ENCODE data around the gene INSR.

INSR gene

DNA sequence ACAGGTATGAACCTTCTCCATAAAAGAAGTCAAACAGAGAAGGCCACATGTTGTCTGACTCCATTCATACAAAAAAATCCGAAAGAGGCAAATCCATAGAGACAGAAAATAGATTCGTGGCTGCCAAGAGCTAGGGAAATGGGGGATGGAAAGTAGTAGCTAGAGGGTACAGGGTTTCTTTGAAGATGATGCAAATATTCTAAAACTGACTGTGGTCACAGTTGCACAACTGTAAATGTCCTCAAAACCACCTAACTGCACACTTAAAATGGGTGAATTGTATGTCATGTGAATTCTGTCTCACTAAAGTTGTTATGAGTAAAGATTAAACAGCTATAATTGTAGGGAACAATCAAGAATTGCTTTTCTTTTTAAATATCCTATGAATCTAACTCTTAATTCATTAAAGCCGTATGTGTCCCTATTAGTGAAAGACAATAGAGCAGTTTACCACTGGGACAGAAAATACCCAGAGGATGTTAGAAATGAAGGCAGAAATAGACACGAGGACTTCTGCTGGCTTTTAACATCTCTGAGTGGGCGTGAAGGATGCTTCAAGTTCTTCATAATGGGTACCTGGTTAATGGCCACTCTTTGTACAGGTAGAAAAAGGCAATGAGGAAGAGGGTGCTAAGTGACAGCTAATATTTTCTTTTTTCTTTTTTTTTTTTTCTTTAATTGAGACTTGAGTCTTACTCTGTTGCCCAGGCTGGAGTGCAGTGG is 21.2 kb downstream of the INSR start:
- TF ChIP-seq, protein P1, sequence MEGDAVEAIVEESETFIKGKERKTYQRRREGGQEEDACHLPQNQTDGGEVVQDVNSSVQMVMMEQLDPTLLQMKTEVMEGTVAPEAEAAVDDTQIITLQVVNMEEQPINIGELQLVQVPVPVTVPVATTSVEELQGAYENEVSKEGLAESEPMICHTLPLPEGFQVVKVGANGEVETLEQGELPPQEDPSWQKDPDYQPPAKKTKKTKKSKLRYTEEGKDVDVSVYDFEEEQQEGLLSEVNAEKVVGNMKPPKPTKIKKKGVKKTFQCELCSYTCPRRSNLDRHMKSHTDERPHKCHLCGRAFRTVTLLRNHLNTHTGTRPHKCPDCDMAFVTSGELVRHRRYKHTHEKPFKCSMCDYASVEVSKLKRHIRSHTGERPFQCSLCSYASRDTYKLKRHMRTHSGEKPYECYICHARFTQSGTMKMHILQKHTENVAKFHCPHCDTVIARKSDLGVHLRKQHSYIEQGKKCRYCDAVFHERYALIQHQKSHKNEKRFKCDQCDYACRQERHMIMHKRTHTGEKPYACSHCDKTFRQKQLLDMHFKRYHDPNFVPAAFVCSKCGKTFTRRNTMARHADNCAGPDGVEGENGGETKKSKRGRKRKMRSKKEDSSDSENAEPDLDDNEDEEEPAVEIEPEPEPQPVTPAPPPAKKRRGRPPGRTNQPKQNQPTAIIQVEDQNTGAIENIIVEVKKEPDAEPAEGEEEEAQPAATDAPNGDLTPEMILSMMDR (IDR thresholded peaks at IDR 0.05) = no peak
- H3K27me3 ChIP-seq (ENCODE audit: control insufficient read depth, insufficient read depth, low read length) = no peaks in the 10 kb centered on the region
- H3K79me2 ChIP-seq = peaks cover 16% of the 10 kb centered on the region
- no peak overlapping the region for H2AFZ ChIP-seq
- no peaks in the 10 kb centered on the region for H3K4me1 ChIP-seq
- H3K27ac ChIP-seq = no peak overlapping the region
- no peak overlapping the region for H3K9ac ChIP-seq
- no peak overlapping the region for H3K4me3 ChIP-seq (ENCODE audit: low read depth, low read length)
- no peak overlapping the region for H3K4me2 ChIP-seq (ENCODE audit: low read length)
- H3K9me3 ChIP-seq (ENCODE audit: control insufficient read depth, low read length) = no peaks in the 10 kb centered on the region
- H3K36me3 ChIP-seq (ENCODE audit: control insufficient read depth, insufficient read depth, low read length) = no peaks in the 10 kb centered on the region

DNA sequence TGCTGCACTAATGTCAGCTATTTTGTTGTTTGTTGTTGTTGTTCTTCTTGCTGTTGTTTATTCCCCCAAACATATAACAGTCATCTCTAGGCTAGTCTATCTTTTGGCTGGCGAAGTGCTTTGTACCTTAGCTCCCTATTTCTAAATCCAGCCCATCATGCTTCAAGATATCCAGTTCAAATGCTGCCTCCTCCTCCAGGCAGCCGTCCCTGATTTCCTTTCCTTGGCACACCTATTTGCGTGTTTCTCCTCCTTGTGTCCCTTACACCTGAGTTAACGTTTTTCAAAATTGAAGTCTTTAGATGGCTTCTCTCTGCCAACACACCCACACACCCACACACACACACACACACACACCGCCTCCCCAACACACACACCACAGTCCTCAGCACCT is 25.5 kb downstream of the INSR start:
- TF ChIP-seq, protein P1 (IDR thresholded peaks at IDR 0.05) = no peak
- H3K4me1 ChIP-seq = no peaks in the 10 kb centered on the region
- H3K79me2 ChIP-seq = peaks cover 21% of the 10 kb centered on the region
- no peaks in the 10 kb centered on the region for H3K9me3 ChIP-seq (ENCODE audit: control insufficient read depth, low read length)
- H3K4me3 ChIP-seq (ENCODE audit: low read depth, low read length) = no peak overlapping the region
- H3K4me2 ChIP-seq (ENCODE audit: low read length) = no peak overlapping the region
- H3K27ac ChIP-seq = no peak overlapping the region
- no peak overlapping the region for H2AFZ ChIP-seq
- H3K9ac ChIP-seq = no peak overlapping the region
- no peaks in the 10 kb centered on the region for H3K36me3 ChIP-seq (ENCODE audit: control insufficient read depth, insufficient read depth, low read length)
- H3K27me3 ChIP-seq (ENCODE audit: control insufficient read depth, insufficient read depth, low read length) = no peaks in the 10 kb centered on the region

DNA sequence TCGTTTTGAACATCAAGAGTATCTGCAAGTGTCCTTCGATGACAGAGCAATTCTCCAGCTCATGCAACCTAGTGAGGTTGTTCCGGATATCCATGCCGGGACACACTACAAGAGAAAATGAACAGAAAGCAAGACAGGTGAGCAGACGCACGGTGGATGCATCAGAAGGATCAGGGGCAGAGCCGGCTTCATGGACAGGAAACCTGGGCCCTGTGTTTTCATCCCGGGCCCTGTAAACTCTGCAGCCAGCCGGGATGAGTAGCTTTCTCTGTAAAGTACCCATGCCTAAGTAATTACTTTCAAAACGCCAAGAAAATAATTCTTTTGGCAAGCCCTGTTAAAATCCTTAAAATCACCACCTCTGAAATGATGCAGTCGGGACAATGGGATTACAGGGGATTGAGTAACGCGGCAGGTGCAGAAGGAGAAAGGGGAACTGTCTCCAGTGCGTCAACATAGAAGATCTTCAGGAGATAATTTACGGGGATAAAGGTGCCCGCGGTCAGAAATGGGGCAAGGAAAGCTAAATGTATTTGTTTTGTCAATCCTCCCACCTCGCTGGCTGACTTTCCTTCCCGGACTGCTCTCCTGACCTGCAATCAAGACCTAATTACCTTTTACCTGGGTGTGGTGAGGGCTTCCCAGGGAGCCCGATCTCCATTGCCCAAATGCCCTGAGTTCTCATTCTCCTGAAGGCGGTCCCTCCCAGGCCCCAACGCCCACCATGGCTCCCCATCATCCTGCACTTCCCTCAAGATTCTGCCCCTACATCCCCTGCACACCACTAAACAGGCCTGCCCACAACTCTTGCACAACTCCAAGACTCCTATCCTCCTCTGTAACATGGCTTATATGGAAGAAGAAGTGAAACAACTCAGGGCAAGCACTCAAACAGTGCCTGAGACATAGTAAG is 26.2 kb downstream of the INSR start:
- H3K4me1 ChIP-seq = no peaks in the 10 kb centered on the region
- no peaks in the 10 kb centered on the region for H3K9me3 ChIP-seq (ENCODE audit: control insufficient read depth, low read length)
- H2AFZ ChIP-seq = no peak overlapping the region
- TF ChIP-seq, protein P1 (IDR thresholded peaks at IDR 0.05) = no peak
- no peak overlapping the region for H3K9ac ChIP-seq
- no peak overlapping the region for H3K4me2 ChIP-seq (ENCODE audit: low read length)
- no peak overlapping the region for H3K27ac ChIP-seq
- no peaks in the 10 kb centered on the region for H3K36me3 ChIP-seq (ENCODE audit: control insufficient read depth, insufficient read depth, low read length)
- H3K79me2 ChIP-seq = peaks cover 21% of the 10 kb centered on the region
- no peaks in the 10 kb centered on the region for H3K27me3 ChIP-seq (ENCODE audit: control insufficient read depth, insufficient read depth, low read length)
- H3K4me3 ChIP-seq (ENCODE audit: low read depth, low read length) = no peak overlapping the region

DNA sequence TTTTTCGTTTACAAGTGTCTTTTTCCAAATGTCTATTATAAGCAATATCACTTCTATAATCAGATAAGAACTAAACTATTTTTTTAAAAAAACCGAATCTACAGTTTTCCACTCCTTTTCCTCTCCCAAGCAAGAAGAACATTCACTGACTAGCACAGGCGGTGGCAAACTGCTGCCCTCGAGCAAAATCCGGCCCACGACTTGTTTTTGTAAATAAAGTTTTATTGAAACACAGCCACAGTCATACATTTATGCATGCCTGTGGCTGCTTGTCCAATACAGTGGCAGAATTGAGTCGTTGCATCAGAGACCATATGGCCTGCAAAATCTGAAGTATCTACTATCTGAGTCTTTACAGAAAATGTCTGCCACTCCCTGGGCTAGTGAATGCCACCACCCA is 27.4 kb downstream of the INSR start:
- no peaks in the 10 kb centered on the region for H3K9me3 ChIP-seq (ENCODE audit: control insufficient read depth, low read length)
- H3K27ac ChIP-seq = no peak overlapping the region
- no peak overlapping the region for H3K4me2 ChIP-seq (ENCODE audit: low read length)
- H3K79me2 ChIP-seq = peaks cover 33% of the 10 kb centered on the region
- no peak overlapping the region for H3K9ac ChIP-seq
- TF ChIP-seq, protein P1 (IDR thresholded peaks at IDR 0.05) = no peak
- H3K4me3 ChIP-seq (ENCODE audit: low read depth, low read length) = no peak overlapping the region
- no peaks in the 10 kb centered on the region for H3K36me3 ChIP-seq (ENCODE audit: control insufficient read depth, insufficient read depth, low read length)
- H3K4me1 ChIP-seq = no peaks in the 10 kb centered on the region
- no peaks in the 10 kb centered on the region for H3K27me3 ChIP-seq (ENCODE audit: control insufficient read depth, insufficient read depth, low read length)
- no peak overlapping the region for H2AFZ ChIP-seq

Measured in parathyroid adenoma (tissue), 2 donors.